NCI-H526 treated with DMSO at 0.1 percent for 48 hours (cell line): Measurements from ENCODE around the gene DISC1.
"Not testable (repeated sequence)": the region's sequence is repeated elsewhere in the genome, so short reads cannot be mapped to it uniquely, and the experiment has no call there.

ENCODE experiments used
- DNase-seq: peaks from one replicate; lab custom pipeline; 2025; lab: John Stamatoyannopoulos, UW

The DISC1 gene

DNA sequence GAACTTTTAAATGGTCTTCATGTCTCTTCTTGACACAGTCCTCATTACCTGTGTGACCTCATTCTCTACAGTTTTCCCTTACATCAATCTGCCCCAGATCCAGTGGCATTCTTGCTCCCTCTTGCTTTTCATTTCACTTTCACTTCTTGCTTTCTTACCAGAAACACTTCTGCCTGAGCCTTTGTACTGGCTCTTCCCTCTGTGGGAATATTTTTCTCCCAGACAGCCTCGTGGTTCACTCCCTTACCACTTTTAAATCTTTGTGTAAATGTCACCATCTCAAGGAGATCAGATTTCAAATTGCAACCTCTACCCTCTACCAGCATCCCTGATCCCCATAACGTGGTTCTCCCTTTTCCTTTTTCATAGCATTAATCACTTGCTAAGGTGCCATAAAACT is 73.2 kb downstream of the DISC1 start:
- DNase-seq = no peak

DNA sequence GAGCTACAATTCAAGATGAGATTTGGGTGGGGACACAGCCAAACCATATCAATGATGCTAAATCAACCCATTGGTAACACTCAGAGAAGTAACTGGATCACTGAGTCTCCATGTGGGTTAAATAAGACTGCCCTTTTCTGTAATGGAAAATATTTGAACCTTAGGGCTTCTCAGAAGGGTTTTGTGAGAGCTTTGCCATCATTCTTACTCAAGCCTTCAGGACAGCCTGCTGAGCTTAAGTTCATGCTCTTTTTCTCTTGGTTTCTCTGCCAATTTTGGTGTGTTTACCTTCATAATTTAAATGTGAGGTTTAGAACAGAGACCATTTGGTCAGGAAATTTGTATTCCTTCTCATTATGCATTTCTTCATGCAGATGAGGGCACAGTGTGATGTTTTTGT is 74.7 kb downstream of the DISC1 start:
- DNase-seq = no peak

DNA sequence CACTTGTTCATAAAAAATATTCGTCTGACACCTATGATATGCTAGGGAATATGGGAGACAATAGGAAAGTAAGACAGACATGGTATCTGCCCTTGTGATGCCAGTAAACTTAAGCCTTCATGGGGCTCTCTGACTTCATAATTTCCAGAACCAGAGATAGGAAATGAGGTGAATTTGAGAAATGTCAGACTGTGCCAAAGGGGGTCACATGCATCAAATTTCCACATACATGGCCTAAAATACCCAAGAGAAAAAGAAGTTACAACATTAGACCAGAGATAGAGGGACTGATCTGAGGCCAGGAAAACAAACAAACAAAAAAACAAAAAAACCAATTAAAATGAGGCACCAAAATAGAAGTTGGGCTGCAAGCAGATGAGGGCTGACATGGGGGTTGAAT is 75.7 kb downstream of the DISC1 start:
- no peak for DNase-seq

DNA sequence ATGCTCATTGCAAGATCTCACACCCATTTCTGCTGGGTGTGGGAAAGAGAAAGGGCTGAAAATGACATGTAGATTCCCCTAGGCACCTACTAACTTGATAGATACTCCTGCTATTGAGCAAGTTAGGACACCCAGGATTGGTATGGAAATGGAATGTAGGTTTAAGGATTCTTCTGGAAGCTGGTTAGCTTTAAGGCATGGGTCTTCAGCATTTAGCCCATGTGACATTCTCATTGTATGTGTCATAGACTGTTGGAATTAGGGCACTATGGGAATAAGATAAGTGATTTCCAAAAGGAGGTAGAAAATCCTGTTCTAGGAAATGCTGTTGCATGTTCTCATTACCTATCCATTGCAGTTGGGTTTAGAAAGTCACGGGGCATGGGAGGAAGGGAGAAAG is 76.2 kb downstream of the DISC1 start:
- DNase-seq = no peak

DNA sequence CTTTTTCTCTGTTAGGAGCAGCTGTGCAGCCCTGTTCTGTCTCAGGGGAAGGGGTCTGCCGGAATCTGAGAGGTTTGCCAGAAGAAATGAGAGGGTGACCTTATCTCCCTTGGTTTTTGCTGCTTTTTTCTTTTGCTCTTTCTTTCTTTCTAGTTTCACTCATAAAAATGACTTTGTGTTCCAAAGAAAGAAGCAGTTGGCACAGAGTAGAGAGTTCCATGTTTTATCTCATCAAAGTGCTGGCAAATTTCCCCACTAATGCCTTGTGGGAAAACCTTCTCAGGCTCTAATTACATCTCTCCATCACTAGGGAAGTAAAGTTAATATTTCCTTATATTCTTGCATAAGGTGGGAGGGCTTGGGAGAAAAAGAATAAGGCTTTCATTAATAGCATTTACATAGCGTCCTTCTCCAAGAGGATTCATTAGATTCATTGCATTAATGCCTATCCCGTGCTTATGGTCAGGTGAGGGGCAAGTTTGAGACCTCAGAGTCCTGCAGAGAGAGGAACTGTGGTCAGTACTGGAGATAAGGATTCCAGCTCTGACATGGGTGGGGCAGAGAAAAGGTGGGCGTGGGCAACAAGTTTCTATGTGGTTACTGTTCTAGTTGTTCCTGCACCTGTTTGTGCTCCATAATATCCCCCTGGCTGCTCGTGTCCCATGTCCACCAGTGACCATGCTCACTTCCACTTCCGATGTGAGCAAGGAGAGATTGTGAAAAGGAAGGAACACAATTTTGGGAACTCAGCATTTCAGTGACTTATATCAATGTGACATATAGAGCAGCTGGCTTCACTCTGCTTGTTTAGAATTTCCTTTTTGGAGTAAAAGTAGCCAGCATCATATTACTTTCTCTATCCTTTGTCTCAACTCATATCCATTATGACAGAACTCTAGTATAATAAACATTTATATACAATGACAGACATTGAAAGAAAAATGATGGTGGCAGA is 79.5 kb downstream of the DISC1 start:
- no peak for DNase-seq

DNA sequence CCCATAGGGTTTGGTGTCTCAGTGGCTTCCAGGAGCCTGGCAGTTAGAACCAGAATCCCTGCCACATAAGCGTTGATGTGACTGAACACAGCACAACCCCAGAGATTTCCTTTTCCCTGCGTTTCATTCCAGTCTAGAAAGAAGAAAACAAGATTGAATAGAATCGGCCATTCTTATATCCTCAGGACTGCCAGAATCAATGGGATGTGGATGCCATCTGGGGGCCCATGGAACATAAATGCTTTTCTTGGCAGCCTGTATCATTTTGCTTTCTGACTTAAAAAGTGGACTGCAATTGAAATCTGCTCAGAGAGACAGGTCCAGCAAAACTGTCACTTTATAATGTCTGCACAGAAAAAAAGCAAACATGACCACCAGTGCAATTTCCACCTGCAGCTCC is 80.3 kb downstream of the DISC1 start:
- no peak for DNase-seq

DNA sequence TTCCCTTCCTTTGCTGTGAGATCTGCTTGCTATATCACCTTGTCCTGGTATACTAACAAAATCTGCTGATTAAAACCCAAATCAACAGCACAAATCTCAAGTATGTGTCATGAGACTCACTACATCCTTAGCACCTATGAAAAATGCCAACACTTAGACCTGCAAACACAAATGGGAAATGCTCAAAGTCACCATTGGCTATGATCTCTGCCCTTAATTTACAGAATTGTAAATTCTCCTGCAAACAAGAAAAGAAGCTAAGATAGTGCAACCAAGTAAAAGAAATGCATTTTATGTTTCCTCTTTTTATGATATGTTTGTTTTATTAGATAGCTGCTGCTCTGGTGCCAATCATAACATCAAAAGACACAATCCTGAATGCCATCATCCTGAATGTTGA is 80.8 kb downstream of the DISC1 start:
- no peak for DNase-seq

DNA sequence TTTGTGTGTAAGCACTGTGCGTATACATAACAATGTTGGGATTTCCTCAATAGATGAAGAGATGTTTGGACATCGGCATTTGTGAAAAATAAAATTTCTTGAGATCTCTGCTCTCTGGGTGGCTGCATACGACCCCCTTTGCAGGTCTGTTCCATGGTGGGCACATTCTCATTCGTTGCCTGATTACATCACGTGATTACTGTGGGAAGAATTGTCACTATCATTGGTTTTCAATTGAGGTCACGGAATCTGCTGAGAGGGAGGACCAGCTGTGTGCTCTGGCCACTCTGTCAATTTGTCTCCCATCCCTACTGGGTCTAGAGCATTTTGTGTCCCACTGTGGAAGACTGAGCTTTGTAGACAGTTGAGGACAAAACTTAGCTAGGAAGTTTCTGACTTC is 81.8 kb downstream of the DISC1 start:
- no peak for DNase-seq

DNA sequence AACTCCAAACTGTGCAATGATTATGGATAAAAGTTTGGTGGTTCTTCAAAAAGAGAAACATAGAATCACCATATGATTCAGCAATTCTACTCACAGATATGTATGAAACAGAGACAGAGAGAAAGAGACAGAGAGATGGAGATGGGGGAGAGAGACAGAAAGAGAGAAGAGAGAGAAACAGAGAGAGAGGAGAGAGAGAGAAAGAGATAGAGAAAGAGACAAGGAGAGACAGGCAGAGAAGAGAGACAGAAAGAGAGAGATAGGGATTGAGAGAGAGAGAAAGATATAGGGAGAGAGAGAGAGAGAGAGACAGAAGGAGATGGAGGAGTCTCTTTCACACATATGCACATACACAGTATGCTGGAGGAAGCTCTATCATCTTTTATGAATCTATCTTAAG is 87.8 kb downstream of the DISC1 start:
- no peak for DNase-seq

DNA sequence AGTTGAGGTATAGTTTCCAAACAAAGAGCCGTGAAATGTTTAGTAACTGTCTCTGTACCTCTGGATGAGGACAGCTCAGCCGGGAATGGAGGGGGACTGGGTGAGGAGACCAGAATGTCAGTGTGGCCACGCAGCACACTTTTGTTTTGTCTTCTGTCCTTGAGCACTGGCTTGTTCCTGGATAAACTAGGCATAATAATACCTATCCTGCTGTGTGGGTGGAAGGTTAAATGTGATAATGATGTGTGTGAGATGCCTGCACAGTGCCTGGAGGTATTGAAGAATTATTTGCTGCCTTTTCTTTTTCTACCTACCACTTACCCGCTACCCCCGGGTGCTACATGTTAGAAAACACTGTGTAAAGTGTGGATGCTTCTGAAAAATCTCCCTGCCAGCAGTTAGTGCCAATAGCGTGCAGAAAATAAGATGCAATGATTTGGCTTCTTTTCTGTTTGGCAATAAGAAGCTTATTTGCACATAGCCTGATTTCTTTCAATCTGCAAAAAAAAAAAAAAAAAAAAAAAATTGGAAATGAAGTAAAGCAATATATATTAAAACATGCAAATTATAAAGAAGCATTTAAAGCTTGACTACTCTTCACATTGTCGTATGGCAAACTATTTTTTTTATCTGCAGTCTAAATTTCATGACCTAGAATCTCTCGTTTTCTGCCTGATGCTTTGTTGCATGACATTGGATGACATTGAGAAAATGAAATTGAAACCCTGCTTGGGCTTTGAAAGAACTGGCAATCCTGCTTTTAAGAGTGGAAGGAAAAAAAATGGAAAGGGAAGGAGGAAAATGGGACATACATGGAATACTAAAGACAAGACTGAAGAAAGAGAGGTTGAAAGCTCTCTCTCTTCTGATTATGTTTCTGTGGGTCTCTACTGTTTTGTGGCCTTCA is 89.5 kb downstream of the DISC1 start:
- DNase-seq = no peak

DNA sequence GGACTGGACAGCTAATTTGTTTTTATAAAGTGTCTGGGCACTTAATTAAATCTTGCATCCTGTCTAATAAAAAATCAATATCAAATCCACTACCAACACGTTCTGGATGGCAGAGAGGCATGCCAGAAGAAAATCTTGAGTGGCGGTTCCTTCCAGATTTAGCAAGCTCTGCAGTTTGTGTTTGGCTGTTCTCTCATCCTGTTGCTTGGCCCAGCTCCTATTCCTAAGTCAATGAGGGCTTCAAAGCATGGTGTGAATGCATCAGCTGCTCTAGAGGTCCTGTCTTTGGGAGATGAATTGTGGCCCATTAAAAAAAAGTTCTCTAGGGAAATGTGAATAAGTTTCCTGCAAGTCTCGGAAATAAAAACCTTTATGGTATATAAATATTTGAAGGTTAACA is 90.3 kb downstream of the DISC1 start:
- no peak for DNase-seq

DNA sequence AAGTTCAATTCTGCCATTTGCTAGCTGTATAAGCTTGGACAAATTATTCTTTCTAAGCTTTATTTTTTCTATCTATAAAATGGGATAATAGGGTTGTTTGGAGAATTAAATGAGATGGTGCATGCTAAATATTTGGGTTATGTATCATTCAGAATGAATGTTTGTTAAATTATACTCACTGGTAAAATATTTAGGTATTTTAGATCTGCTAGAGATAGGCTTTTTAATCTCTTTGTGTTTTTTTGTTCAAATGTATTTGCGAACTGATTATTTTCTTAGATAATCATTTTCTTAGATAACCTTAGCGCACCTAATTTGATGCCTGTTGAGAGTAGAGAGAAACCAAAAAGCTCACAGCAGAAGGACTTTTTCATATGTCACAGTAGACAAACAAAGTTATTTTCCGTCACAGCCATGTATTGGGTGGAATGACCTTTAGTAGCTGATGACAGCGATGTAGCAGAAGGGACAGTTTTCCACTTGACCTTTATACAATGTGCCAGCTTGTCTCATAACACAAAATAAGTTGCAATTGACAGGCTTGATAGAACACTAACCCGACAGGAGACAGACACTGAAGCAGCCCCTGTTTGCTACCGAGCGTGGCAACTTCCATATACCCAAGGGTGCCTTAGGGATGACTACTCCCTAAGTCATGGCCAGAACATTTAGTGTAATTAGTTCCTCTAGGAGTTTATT is 93.0 kb downstream of the DISC1 start:
- no peak for DNase-seq

DNA sequence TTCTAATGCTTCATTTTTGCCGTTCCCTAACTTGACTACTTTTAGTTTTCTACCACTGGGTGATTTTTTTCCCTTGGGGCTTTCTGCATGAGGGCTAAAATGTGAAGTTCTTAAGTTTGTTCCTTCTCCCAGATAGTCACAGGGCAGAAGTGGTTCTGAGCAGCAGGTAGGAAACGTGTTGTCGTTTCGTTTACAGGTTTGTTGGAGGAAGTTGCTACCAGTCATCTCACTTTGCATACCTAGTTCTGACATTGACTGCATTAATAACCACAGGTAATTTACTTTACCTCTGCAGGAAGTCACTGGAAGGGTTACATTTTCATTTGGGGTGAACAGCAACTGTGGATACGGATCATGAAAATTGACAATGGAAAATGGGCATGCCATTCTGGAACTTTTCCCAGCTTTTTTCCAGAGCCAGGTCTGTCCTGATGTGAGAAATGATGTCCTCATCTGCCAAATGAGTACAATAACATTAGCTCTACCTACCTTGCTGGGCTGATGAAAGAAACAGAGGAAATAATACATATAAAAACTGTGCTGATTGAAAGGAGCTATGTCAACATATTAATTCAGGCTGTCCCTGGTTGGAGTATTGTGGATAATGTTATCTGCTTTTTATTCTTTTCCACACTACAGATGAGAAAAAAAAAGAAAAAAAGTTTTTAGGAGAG is 94.2 kb downstream of the DISC1 start:
- no peak for DNase-seq

DNA sequence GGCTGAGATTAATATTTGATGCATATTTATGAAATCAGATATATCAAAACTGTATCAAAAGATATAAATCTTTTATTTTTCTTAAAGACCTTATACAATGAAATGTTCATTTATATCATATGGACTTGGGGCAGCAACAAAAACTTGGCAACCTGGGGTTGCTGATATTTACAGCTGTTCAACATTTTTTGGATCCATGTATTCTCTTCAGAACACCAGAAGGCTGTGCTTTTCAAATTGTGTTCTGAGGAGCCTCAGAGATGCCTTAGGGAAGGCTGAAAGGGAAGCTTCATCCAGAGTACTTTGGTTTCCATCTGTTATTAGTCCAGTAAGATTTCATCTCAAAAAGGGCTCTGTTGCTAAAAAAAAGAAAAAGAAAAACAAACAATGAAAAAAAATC is 94.8 kb downstream of the DISC1 start:
- no peak for DNase-seq

DNA sequence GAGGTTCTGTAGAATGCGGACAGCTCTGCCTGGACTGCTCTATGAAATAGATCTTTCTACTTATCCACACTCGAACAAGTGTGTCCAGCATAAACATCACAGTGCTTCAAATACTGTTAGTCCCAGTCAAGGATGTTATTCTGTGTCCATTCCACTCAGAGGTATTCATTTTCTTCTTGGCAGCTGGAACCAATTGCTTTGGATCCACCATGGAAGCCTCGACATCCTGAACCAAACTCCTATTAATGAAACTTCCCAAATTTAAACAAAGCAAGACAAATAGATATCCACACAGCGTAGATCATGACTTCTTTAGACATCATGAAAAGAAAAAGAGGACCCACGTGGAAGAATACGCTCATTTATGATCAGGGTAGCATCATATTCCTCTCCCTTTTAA is 95.8 kb downstream of the DISC1 start:
- DNase-seq = no peak

DNA sequence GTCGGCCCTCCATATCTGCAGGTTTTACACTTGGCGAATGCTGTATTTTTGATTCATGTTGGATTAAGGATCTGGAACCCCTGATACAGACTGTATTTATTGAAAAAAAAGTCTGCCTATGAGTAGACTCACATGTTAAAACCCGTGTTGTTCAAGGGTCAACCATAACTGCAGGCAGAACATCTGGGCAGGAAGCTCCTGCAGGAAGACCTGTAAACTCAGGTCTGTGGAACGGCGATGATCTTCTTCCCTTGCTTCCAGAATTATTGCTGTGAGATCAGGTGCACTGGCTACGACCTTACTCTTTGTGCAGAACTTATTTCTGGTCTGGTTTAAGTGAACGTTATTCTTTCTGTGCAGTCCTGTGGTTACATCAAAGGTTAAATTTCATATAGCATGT is 96.6 kb downstream of the DISC1 start:
- no peak for DNase-seq

DNA sequence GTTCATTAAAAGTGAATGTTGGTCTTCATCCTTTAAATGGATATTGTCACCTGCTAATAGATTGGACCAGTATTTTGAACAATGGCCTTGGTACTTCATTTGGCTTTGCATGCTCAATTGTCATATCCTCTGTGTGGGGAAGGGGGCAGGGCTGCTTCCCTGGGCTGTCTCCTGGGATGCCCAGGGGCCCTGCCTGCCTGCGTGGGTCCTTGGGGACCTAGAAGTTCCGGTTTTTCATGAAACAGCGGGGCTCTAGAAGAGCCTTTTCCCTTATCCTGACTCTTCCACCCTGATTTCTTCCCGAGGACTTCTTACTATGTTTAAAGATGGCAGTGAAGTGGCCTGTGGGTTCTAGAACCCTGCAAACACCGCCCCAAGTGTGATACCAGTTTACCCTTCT is 97.5 kb downstream of the DISC1 start:
- no peak for DNase-seq

DNA sequence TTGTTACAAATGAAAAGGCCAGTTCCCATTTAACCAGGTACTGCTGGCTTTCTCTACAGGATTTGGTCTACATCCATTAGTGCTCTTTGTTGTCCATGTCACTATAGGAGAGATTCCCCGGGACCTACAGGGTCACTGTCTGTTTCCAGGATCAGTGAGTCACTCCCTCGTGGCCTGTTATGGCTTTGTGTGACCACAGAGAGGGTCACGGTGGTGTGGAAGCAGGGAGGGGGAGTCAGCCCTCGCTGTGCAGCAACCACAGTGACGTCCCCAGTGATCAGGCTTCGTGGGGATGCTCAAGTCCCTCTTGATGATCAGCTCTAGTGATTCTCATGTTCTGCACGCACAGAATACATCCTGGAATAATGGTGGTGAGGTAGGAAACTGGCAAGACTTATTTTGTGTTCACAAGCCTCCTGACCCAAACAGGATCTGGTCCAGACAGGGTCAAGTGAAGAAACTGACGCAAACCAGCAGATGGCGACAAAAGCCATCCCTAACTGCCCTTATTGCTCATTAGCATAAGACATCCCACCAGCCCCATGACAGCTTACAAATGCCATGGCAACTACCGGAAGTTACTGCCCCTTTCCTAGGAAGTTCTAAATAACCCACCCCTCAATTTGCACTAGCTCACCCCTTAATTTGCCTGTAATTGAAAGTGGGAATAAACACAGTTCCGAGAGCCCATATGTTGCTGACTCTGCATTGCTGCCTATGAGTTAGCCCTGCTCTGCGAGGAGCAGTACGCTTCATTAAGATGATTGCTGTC is 98.5 kb downstream of the DISC1 start:
- no peak for DNase-seq

DNA sequence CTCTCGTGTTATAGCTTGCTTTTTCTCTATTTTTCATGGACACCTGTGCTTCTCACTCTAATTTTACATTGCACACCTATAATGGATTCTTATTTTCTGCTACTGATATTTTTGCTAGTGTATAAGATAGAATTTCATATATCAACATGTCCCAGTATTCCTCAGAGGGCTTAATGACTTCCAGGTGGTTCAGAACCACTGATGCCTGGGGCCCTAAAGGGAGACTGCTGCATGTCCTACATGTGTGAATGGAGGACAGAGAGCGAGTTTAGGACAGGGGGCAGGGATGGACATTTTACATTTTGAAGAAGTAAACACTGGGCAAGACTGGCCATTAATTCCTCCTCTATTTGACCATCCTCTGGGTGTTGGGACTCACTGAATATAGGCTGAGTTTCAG is 100.6 kb downstream of the DISC1 start:
- no peak for DNase-seq

DNA sequence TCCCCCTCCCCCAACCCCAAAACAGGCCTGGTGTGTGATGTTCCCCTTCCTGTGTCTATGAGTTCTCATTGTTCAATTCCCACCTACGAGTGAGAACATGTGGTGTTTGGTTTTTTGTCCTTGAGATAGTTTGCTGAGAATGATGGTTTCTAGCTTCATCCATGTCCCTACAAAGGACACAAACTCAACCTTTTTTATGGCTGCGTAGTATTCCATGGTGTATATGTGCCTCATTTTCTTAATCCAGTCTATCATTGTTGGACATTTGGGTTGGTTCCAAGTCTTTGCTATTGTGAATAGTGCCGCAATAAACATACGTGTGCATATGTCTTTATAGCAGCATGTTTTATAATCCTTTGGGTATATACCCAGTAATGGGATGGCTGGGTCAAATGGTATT is 102.4 kb downstream of the DISC1 start:
- not testable (repeated sequence) for DNase-seq

DNA sequence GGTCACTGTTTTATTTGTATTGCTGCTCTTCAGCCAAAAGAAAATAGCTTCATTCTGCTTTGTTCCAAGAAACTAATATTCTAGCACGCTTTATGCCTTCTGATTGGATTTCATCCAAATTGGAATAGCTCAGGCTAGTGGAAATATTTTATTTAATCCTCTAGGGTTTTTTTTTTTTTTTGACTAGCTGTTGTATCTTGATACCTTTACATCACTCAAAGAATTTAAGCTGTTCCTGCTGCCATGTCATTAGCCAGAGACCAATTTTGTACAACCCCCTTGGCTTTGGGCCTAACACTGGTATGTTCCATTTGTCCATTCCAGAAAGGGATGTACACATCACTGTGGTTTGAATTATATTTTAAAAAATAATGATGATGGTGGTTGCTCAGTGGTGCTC is 103.0 kb downstream of the DISC1 start:
- DNase-seq = no peak
